ENCODE measurements around the gene ZNF750. TPM values are rescaled to one million over a fixed set of nuclear protein-coding genes. Genes with fewer than 3 reads are reported as not detected.

ZNF750 gene
- total and polyA plus RNA-seq, 2 of the 13 experiments (the other 11 are each of a cell fraction or from before 2014, with no cell fraction given): not detected

- no peak for TF ChIP-seq DBP (CRISPR knock-in tag; IDR thresholded peaks at IDR 0.05; ENCODE audit: not compliant biosample characterization)
- TF ChIP-seq ARID5B (CRISPR knock-in tag; IDR thresholded peaks at IDR 0.05): no peak
- TF ChIP-seq ZBTB44 (CRISPR knock-in tag; IDR thresholded peaks at IDR 0.05): no peak
- TF ChIP-seq RBAK (CRISPR knock-in tag; IDR thresholded peaks at IDR 0.05): no peak
- no peak for TF ChIP-seq KLF13 (CRISPR knock-in tag; IDR thresholded peaks at IDR 0.05)
- no peak for TF ChIP-seq ATF1 (CRISPR knock-in tag; IDR thresholded peaks at IDR 0.05)
- no peak for TF ChIP-seq ZNF136 (CRISPR knock-in tag; IDR thresholded peaks at IDR 0.05; ENCODE audit: low read depth)
- no peak for TF ChIP-seq ZNF790 (CRISPR knock-in tag; IDR thresholded peaks at IDR 0.05; ENCODE audit: borderline replicate concordance)
- TF ChIP-seq SNAI1 (CRISPR knock-in tag; IDR thresholded peaks at IDR 0.05; ENCODE audit: borderline replicate concordance): no peak
Measured at GRCh38 chr17:82840431-82840831, 609 bp upstream of the ZNF750 start (continued).
